SHP77 treated with DMSO at 0.1 percent for 48 hours (cell line): ENCODE measurements around the gene ZNF529.

Experiments used
- DNase-seq: peaks from one replicate; lab custom pipeline; 2025; lab: John Stamatoyannopoulos, UW

ZNF529 gene

DNA sequence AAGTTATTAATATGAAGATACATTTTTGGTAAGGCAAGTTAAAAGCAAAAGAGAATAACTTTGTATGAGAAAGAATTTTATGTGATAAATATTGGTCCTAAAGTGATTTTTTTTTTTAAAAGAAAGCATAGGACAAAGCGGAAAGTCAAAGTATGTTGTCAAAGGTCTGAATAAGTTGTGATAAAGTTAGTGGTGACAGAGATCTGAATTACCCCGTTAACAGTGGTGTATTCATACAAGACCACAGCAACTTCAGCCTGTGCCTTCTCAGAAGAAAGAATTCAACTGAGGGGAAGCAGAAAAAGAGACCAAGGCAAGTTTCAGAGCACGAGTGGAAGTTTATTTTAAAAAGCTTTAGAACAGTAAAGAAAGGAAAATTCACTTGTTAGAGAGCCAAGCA is 64.8 kb downstream of the ZNF529 start:
- no peak for DNase-seq

DNA sequence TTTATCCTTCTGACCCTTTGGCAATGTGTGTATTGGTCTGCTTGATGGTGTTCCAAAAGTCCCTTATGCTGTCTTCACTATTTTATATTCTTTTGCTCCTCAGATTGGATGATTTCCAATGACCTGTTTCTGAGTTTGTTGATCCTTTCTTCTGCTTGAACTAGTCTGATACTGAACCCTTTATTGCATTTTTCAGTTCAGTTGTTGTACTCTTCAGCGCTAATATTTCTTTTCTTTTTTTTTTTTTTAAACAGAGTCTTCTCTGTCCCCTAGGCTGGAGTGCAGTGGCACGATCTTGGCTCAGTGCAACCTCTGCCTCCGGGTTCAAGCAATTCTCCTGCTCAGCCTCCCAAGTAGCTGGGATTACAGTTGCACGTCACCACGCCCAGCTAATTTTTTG is 71.1 kb downstream of the ZNF529 start:
- DNase-seq = no peak

DNA sequence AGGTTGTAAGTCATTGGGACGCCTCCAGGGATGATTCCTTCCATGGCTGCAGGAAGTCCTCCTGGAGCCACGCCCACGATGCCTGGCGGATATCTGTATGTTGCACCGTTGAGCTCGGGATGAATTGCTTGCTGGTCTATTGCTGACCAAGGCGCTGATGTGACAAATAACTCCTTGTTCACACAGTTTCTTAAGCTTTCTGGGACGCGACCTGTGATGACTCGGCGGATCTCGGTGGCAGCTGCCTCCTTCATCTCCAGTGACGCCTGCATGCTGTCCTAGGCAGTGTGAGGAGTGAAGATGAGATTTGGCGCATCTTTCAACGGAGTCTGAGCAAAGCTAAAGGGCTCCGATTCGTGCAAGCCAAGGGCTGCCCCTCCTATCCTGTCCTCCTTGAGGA is 76.1 kb downstream of the ZNF529 start:
- no peak for DNase-seq
